ENCODE measurements around the gene PCBP2.

GRCh38 chr12:53493610-53494391 is 41.9 kb downstream of the PCBP2 start:
- TF ChIP-seq NFYB (CRISPR knock-in tag; conservative IDR thresholded peaks at IDR 0.05; ENCODE audit: low read depth) (no peak), ZNF416 (CRISPR knock-in tag; IDR thresholded peaks at IDR 0.05) (no peak), CTCF (IDR thresholded peaks at IDR 0.05) (no peak)
- TF ChIP-seq, protein P1, sequence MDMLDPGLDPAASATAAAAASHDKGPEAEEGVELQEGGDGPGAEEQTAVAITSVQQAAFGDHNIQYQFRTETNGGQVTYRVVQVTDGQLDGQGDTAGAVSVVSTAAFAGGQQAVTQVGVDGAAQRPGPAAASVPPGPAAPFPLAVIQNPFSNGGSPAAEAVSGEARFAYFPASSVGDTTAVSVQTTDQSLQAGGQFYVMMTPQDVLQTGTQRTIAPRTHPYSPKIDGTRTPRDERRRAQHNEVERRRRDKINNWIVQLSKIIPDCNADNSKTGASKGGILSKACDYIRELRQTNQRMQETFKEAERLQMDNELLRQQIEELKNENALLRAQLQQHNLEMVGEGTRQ (CRISPR knock-in tag; IDR thresholded peaks at IDR 0.05): no peak
